HG03025 (cell line): ENCODE results near the gene IRF6.

Source experiments
- ATAC-seq: cut with Tn5 transposase; IDR thresholded peaks from one replicate; pipeline ENCODE4 v1.9.1; 2021; ENCODE audit warnings: mild to moderate bottlenecking, moderate library complexity; ENCODE audit not compliant: unreplicated experiment, low FRiP score

The IRF6 gene

DNA sequence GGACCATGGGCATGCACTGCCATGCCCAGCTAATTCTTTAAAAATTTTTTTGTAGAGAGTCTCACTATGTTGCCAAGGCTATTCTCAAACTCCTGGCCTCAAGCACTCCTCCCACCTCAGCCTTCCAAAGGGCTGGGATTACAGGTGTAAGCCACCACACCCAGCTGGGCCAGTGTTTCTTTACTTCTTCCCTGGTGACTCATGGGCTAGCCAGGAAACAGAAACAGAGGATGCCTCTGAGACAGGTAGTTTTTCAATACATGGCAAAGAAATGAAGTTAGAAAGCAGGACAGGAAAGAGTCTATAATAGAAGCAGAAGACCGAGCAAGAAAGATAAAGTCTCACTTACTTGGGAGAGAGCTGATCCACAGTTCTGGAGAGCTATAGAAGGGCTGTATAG lies 14.0 kb downstream of the IRF6 start:
- no peak for ATAC-seq

DNA sequence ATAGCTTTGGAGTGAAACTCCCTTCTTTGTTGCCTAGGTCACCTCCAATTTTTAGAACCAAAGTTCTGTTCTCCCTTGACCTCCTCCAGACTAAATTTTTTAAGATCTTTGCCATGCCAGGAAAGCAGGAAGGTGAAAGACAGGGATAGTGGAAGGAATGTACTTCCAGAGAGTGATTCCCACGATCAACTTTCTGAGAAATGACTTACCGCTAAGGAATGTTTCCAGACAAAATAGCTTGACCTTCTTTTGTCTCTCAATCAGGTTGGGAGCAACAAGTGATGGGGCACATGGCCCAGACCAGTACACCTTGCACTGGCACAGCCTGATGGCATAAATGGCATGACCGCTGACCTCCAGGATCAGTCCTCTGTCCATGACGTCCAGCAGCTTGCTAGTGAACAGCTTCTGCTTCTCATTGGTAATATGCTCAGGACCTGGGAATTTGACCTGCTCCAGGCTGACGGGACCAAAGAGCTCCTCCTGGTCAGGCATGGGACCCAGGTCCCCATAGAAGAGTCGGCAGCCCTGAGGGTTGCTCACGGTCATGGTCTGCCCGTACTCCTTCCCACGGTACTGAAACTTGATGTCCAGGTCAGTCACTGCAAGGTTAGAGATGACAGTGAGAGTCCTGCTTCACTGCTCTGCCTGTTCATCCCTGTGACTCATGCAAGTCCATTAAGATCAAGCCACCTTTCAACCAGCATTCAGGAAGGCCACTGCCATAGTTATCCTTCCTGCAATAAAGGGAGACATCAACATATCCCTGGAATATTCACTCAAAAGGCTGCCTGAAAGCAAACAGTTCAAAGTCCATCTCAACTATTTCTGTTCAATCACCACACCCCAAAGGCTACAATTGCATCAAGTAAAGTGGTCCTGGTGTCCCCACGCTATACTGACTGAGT lies 15.4 kb downstream of the IRF6 start:
- no peak for ATAC-seq

- ATAC-seq = no peak
These were observed 16.7 kb downstream of the IRF6 start for GRCh38 chr1:209789245-209789644.

DNA sequence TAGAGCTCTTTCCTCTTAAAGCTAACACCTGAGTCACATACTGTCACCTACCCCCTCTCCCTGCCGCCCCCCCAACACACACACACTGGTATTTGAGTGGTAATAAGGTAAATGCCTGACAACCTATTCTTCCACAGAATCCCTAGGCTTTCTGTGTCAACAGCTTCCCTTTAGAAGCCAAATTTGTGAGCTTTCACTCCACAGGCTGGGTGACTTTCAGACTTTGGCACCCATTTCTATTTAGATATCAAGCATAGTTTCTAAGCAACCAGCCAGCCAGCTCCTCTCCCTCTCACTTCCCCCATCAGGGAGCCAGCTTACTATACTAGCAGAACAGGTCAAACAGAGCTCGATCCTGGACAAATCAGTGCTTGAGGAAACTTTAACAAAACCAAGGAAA lies 18.4 kb downstream of the IRF6 start:
- ATAC-seq = no peak

DNA sequence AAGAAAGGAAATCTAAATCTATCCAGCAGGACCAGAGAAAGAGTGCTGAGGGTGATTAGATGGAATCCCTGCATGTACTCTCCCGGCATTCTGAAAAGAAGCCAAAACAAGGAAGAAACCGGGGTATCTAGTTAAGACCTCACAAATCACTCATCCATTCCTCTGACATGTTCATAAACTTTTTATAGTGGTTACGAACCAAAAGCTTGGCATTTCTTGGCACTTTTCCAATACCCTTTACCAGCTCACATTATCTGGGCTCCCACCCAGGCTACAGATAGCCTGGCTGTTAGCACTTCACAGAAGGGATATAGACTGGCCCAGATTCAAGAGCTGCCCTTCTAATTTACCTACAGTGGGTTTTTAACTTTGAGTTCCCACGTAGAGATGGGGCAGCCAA lies 19.8 kb downstream of the IRF6 start:
- no peak for ATAC-seq

GRCh38 chr1:209785592-209785991 lies 20.4 kb downstream of the IRF6 start:
- ATAC-seq = no peak

DNA sequence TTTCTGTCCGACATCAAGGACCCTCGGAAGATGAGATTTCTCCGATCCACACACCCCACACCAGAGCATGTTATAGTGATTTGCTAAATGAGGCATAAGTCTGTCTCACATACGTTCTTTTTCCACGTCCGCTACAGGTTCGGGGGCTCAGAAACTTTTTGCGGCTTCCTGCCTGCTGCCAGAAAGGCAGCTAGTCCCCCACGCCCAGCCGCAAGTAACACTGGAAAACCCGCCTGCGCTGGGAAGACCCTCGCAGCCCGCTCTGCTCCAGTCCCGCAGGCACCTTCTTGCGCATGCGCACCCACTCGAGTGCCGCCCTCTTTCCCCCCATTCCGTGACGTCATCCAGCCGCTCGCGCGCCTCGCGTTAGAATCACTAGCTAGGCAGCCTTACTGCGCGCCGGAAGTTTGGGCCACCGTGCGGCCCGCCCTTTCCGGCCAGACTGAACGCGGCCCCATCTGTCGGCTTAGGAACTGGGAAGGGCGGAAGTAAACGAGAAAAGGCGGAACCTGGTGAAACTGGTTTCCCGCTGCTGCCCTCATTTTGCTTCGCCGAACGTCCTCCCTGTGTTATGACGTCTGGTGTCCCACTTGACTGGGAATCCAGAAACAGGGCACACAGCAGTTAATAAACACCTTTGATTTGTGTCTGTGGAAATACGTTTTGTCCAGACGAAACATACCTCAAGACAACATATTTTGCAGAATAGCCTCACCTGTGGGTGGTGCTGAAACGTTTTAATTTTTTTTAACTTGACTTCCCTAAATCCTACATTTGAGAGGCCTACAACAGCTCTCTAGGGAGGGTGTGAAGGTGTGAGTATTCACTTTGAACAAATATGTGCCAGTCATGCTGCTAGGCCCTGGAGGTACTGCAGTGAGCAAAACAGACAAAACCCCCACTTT lies 21.4 kb downstream of the IRF6 start, which contains the start of gene C1orf74:
Gene C1orf74, minus strand, starts transcription at position 295 of the 905 bp plus-strand sequence. CDS start 925 bp downstream, outside the sequence.
- peak; percentile 99 for ATAC-seq

DNA sequence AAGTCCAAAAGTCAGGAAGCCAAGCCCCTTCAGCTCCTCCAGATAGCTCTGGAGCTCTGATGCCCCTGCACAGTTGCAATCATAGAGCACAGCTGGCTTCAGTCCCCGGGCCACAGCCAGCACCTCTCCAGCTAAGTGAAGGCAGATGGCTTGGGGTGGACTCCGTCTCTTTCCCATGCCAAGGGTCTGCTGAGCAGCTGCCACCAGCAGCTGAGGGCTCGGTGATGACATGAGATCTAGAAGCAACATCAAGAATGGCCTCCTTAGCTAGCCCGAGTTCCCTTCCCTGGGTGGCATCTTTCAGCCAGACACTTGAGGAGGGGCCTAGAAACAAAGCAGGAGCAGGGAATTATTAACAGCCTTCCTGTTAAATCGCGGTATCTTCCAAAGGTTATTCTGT lies 22.6 kb downstream of the IRF6 start:
- no peak for ATAC-seq

DNA sequence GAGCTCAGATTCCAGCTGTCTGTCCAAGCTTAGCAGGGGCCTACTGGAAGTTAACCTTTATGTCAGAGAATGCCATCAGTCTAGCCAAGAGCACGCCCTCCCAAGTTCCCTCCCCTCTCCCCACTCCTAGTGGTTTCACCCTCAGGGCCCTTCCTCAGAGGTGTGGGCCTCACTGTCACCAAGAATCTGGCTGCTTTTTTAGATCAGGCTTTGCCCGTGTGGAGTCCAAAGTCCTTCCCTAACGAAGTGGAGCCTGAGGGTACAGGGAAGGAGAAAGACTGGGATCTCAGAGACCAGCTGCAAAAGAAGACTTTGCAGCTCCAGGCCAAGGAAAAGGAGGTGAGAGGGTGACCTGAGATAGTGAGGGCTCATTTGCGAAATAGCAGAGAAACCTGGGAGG lies 25.7 kb downstream of the IRF6 start:
- no peak for ATAC-seq

GRCh38 chr1:209778102-209778501 lies 27.8 kb downstream of the IRF6 start:
- no peak for ATAC-seq

GRCh38 chr1:209777587-209777986 lies 28.4 kb downstream of the IRF6 start:
- no peak for ATAC-seq

DNA sequence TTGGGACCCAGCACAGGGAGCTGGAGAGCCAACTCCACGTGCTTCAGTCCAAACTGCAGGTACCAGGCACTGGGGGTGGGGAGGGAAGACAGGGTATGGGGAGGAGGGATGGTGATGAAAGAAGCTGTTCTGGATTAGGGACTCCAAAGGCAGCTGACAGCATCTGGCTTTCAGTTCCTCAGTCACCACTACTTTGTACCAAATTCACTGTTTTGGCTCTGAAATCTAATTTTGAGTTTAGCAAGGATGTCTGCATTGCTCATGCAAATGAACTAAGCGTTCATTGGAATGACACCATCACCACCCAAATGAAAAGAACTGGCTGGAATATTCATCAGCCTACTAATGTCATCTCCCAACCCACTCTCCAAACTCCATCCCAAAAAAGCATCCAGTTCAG lies 30.3 kb downstream of the IRF6 start:
- ATAC-seq = peak; percentile 42

GRCh38 chr1:209774592-209774991 lies 31.4 kb downstream of the IRF6 start:
- ATAC-seq = no peak

DNA sequence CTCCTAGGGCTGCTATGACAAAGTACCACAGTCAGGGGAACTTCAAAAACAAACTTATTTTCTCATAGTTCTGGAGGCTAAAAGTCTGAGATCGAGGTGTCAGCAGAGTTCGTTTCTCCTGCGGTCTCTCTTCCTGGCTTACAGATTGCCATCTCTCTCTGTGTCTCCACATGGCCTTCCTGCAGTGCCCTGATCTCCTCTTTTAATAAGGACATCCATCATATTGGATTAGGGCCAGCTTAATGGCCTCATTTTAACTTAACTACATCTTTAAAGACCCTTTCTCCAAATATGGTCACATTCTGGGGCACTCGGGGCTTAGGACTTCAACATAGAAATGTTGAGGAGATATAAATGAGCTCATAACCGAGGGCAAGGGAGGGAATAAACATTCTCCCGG lies 33.8 kb downstream of the IRF6 start:
- ATAC-seq = no peak

GRCh38 chr1:209770636-209771415 lies 35.1 kb downstream of the IRF6 start:
- no peak for ATAC-seq

- no peak for ATAC-seq
These were observed 36.0 kb downstream of the IRF6 start for GRCh38 chr1:209769971-209770370.

DNA sequence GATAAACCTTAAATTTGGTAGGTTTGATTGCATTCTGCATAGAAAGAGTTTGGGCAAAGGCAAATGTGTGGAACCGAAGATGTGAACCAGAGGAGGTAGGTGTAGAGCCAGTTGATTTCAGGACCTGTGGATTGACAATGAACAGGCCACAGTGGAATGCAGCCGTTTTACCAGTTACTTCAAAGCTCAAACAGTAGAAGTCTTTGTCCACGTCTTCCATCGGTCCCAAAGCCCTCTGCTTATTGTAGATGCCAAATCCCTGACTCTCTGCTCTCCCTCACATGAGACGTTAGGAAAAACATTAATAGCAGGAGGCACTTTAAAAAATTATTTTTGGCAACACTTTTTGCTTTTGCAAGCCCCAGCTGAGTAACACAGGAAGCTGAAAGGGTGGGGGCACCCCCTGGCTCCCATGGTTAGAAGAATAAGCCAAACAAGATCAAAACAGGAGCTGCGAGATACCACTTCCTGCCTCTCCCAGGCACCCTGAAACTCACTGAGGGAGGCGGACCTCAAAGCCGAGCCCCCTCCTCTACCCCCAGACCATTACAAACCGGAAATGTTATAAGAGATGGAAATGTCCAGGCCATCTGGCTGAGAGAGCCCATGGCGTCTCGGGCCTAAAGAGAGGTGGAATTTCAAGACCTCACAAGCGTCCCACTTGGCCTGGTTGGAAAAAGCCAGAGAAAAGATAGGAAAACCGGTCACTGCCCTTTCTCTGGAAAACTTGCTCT lies 36.6 kb downstream of the IRF6 start:
- ATAC-seq = peak; percentile 72

- ATAC-seq = peak; percentile 77
These were observed 37.6 kb downstream of the IRF6 start for GRCh38 chr1:209768354-209768774.

DNA sequence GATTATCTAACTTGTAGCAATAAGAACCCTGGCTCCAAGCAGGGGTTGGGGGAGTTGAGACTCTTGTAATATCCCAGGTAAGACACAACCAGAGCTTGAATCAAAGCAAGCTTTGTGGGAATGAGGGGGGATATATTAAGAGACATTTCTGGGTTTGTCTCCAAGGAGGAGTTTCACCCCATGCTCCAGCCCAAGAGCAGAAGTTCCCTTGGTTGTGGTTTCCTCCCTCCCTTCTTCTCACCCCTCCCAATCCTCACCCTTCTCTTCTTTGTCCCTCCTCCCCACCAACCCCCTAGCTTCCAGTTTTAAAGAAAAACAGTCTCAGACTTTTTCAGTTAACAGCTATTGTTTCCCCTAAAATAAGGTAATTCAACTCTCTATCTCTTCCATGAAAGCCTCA lies 38.2 kb downstream of the IRF6 start:
- no peak for ATAC-seq

DNA sequence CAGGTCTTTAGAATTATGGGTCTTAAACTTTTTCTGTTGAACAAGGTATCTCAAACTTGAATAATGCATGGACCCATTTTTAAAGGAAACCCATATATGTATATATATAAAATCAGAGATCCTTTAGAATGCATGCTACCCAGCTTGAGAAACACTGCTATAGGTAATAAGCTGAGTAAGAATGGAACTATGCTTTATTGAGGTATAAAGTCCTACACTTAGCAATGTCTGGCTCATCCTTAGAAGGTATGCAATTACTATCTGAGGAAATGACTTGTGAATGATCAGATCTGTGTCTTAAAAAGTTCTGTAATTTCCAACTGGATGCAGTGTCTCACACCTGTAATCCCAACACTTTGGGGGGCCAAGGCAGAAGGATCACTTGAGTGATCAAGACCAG lies 38.8 kb downstream of the IRF6 start:
- ATAC-seq = no peak
